ENCODE results near the gene SENP3. TPM values are rescaled to one million over a fixed set of nuclear protein-coding genes. Genes with fewer than 3 reads are reported as not detected.

SENP3 gene
- total and polyA plus RNA-seq, 11 donors: 26.4 to 65.5 (median 29.1) TPM

DNA sequence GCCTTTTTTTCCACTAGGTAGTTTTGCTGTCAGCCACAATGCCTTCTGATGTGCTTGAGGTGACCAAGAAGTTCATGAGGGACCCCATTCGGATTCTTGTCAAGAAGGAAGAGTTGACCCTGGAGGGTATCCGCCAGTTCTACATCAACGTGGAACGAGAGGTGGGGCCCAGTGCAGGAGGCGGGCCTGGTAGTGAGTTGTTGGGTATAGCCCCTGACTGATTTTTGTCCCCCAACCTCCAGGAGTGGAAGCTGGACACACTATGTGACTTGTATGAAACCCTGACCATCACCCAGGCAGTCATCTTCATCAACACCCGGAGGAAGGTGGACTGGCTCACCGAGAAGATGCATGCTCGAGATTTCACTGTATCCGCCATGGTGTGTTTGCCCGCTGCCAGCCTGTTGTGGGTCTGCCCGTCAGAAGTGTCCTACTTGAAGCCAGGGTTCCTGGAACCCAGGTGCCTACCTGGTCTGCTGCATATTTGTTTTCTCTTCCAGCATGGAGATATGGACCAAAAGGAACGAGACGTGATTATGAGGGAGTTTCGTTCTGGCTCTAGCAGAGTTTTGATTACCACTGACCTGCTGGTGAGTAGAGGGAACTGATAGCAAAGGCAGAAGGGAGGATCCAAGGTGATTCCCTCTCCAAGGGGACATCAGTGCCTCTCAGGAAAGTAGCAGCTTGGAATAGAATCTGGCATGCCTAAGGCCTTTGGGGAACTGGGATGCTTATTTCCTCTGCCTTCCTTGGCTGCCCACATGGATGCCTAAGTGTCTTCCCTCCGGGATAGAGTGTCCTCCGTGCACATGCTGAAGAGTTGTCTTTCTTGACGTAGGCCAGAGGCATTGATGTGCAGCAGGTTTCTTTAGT, 15.8 kb downstream of the SENP3 start:
- DNase-seq (no peak), ATAC-seq (no peak)
- H3K36me3 ChIP-seq: peaks cover 8 to 71% (median 53%) of the 10 kb centered on the region in 9 donors
- peak overlapping the region in 1 of 12 donors; percentile 96 for H3K27ac ChIP-seq
- 76 to 78% (median 77%) methylated on average over 16 to 17 of the region's 17 CpGs for WGBS, 4 donors
- no peaks in the 10 kb centered on the region for H3K27me3 ChIP-seq
- H3K4me1 ChIP-seq: peaks cover 12 to 82% (median 41%) of the 10 kb centered on the region in 12 donors
- intact Hi-C loops (cut with DNase I): loop anchor here in 4 of 10 donors (10.0 kb wide), 4 partner anchors 223 to 343 kb away; partner anchors contain the start of genes CTDNEP1 (in 1 of the 4), DVL2 (in 1 of the 4), ELP5 (in 1 of the 4) and GABARAP (in 1 of the 4)
- H3K9me3 ChIP-seq: no peaks in the 10 kb centered on the region
- H3K4me3 ChIP-seq: peak overlapping the region in 1 of 12 donors; percentile 69
- TF ChIP-seq POLR2A (IDR thresholded peaks at IDR 0.05): no peak
- TF ChIP-seq, protein P1, sequence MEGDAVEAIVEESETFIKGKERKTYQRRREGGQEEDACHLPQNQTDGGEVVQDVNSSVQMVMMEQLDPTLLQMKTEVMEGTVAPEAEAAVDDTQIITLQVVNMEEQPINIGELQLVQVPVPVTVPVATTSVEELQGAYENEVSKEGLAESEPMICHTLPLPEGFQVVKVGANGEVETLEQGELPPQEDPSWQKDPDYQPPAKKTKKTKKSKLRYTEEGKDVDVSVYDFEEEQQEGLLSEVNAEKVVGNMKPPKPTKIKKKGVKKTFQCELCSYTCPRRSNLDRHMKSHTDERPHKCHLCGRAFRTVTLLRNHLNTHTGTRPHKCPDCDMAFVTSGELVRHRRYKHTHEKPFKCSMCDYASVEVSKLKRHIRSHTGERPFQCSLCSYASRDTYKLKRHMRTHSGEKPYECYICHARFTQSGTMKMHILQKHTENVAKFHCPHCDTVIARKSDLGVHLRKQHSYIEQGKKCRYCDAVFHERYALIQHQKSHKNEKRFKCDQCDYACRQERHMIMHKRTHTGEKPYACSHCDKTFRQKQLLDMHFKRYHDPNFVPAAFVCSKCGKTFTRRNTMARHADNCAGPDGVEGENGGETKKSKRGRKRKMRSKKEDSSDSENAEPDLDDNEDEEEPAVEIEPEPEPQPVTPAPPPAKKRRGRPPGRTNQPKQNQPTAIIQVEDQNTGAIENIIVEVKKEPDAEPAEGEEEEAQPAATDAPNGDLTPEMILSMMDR (IDR thresholded peaks at IDR 0.05): no peak

DNA sequence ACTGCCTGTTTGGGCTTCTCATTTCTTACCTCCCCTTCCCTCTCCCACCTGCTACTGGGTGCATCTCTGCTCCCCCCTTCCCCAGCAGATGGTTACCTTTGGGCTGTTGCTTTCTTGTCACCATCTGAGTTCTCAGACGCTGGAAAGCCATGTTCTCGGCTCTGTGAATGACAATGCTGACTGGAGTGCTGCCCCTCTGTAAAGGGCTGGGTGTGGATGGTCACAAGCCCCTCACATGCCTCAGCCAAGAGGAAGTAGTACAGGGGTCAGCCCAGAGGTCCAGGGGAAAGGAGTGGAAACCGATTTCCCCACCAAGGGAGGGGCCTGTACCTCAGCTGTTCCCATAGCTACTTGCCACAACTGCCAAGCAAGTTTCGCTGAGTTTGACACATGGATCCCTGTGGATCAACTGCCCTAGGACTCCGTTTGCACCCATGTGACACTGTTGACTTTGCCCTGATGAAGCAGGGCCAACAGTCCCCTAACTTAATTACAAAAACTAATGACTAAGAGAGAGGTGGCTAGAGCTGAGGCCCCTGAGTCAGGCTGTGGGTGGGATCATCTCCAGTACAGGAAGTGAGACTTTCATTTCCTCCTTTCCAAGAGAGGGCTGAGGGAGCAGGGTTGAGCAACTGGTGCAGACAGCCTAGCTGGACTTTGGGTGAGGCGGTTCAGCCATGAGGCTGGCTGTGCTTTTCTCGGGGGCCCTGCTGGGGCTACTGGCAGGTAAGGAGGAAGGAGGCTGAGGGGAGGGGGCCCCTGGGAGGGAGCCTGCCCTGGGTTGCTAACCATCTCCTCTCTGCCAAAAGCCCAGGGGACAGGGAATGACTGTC, 17.5 kb downstream of the SENP3 start, which contains the start of gene CD68:
Gene CD68 (plus strand): TSS at position 638 of the 833 bp plus-strand sequence. CDS start 40 bp downstream, at position 678.
- Histone ChIP-seq H3K27me3 (no peaks in the 10 kb centered on the region), H3K9me3 (no peaks in the 10 kb centered on the region), H3K27ac (peak within 1 kb of the TSS; percentile 47 to 96 (median 78)), H3K4me1 (peaks cover 13 to 86% (median 45%) of the 10 kb centered on the region in 12 donors), H3K4me3 (peak within 1 kb of the TSS in 9 of 12 donors; percentile 22 to 69 (median 38)), H3K36me3 (peaks cover 4 to 66% (median 50%) of the 10 kb centered on the region in 9 donors)
- intact Hi-C loops (cut with DNase I): loop anchor here in 4 of 10 donors (10.0 kb wide), 4 partner anchors 224 to 344 kb away; partner anchors contain the start of genes CTDNEP1 (in 1 of the 4), DVL2 (in 1 of the 4), ELP5 (in 1 of the 4) and GABARAP (in 1 of the 4)
- WGBS, 4 donors: 27 to 32% (median 30%) methylated on average over 6 to 7 of the region's 7 CpGs
- peak in 1 of 2 donors; percentile 53 for TF ChIP-seq POLR2A (IDR thresholded peaks at IDR 0.05)
- TF ChIP-seq, protein P1 (IDR thresholded peaks at IDR 0.05): no peak
- DNase-seq: peak; percentile 58 to 85 (median 71)
- ATAC-seq: peak in 3 of 4 donors; percentile 52 to 61 (median 54)

DNA sequence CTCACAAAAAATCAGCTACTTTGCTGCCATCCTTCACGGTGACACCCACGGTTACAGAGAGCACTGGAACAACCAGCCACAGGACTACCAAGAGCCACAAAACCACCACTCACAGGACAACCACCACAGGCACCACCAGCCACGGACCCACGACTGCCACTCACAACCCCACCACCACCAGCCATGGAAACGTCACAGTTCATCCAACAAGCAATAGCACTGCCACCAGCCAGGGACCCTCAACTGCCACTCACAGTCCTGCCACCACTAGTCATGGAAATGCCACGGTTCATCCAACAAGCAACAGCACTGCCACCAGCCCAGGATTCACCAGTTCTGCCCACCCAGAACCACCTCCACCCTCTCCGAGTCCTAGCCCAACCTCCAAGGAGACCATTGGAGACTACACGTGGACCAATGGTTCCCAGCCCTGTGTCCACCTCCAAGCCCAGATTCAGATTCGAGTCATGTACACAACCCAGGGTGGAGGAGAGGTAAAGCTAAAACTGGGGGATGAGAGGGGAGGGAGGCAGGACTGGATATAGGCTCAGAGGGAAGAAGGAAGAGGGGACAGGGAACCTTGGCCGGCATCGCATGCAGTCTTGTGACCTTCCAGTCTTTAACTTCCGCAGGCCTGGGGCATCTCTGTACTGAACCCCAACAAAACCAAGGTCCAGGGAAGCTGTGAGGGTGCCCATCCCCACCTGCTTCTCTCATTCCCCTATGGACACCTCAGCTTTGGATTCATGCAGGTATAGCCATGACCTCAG, 18.3 kb downstream of the SENP3 start:
- intact Hi-C loops (cut with DNase I): loop anchor here in 7 of 10 donors (5.0 to 10.0 kb wide), 6 partner anchors 107 to 345 kb away; partner anchors contain the start of genes KCTD11 (in 4 of the 7), TMEM95 (in 3 of the 7), CTDNEP1 (in 1 of the 7) and DVL2 (in 1 of the 7)
- no peak for ATAC-seq

More for the DNA sequence above, 18.3 kb downstream of the SENP3 start:
- DNase-seq: peak in 1 of 5 donors; percentile 30
- Histone ChIP-seq H3K4me3 (peak overlapping the region in 9 of 12 donors; percentile 22 to 69 (median 38)), H3K27me3 (no peaks in the 10 kb centered on the region), H3K9me3 (no peaks in the 10 kb centered on the region), H3K4me1 (peaks cover 9 to 86% (median 43%) of the 10 kb centered on the region in 12 donors), H3K36me3 (peaks cover 3 to 58% (median 42%) of the 10 kb centered on the region in 9 donors), H3K27ac (peak overlapping the region; percentile 47 to 96 (median 78))
- 71 to 82% (median 74%) methylated on average over 12 of the region's 12 CpGs for WGBS, 4 donors
- no peak for TF ChIP-seq POLR2A (IDR thresholded peaks at IDR 0.05)
- TF ChIP-seq, protein P1 (IDR thresholded peaks at IDR 0.05): no peak

Measured in heart left ventricle (tissue), 16 donors.